Measurements from ENCODE around the gene FADS2.

DNA sequence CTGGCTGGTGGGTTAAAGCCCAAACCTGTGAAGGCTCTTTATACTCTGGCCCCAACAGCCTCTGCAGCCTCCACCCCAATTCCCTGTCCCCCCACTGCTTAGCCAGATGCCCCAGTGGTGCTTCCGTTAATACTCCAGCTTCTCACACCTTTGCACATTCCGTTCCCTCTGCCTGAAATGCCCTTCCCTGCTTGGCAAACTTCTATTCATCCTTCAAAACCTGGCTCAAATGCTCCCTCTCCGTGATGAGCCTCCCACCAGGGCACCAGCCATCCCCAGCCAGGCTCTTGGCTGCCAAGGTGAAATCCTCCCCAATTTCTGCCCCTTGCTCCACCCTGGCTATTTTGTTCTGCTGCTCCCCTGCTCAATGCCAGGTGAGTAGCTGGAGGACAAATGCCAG is 75.7 kb downstream of the FADS2 start:
- TF ChIP-seq, protein P1, sequence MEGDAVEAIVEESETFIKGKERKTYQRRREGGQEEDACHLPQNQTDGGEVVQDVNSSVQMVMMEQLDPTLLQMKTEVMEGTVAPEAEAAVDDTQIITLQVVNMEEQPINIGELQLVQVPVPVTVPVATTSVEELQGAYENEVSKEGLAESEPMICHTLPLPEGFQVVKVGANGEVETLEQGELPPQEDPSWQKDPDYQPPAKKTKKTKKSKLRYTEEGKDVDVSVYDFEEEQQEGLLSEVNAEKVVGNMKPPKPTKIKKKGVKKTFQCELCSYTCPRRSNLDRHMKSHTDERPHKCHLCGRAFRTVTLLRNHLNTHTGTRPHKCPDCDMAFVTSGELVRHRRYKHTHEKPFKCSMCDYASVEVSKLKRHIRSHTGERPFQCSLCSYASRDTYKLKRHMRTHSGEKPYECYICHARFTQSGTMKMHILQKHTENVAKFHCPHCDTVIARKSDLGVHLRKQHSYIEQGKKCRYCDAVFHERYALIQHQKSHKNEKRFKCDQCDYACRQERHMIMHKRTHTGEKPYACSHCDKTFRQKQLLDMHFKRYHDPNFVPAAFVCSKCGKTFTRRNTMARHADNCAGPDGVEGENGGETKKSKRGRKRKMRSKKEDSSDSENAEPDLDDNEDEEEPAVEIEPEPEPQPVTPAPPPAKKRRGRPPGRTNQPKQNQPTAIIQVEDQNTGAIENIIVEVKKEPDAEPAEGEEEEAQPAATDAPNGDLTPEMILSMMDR (IDR thresholded peaks at IDR 0.05) = no peak
- TF ChIP-seq POLR2A (IDR thresholded peaks at IDR 0.05) = no peak
